Islet of Langerhans (tissue), 1 donor: ENCODE results near the gene CFTR.

Experiments used
- FAIRE-seq: peaks from one replicate; lab custom pipeline; 2011; peaks lifted over from hg19 to GRCh38; lab: Jason Lieb, UNC

Gene CFTR

GRCh38 chr7:117652943-117653680, 173.3 kb downstream of the CFTR start:
- no peak for FAIRE-seq

GRCh38 chr7:117654780-117655179, 175.0 kb downstream of the CFTR start:
- FAIRE-seq: no peak

- no peak for FAIRE-seq
Measured at GRCh38 chr7:117656806-117657205, 177.0 kb downstream of the CFTR start.

GRCh38 chr7:117659531-117660011, 179.7 kb downstream of the CFTR start:
- no peak for FAIRE-seq

- no peak for FAIRE-seq
Measured at GRCh38 chr7:117661328-117661727, 181.5 kb downstream of the CFTR start.

GRCh38 chr7:117664047-117664446, 184.2 kb downstream of the CFTR start:
- FAIRE-seq: no peak

GRCh38 chr7:117665368-117665767, 185.5 kb downstream of the CFTR start:
- FAIRE-seq: no peak

GRCh38 chr7:117666031-117666430, 186.2 kb downstream of the CFTR start:
- FAIRE-seq: no peak

- no peak for FAIRE-seq
Measured at GRCh38 chr7:117666689-117667088, 186.9 kb downstream of the CFTR start.

- FAIRE-seq: no peak
Measured at GRCh38 chr7:117667456-117667855, 187.6 kb downstream of the CFTR start.

GRCh38 chr7:117669818-117670217, 190.0 kb downstream of the CFTR start:
- no peak for FAIRE-seq

GRCh38 chr7:117672453-117672852, 192.6 kb downstream of the CFTR start:
- FAIRE-seq: no peak

- peak; percentile 5 for FAIRE-seq
Measured at GRCh38 chr7:117673367-117673766, 193.5 kb downstream of the CFTR start.

- peak; percentile 97 for FAIRE-seq
Measured at GRCh38 chr7:117673839-117674238, 194.0 kb downstream of the CFTR start.

GRCh38 chr7:117674617-117675016, 194.8 kb downstream of the CFTR start:
- FAIRE-seq: no peak

GRCh38 chr7:117675497-117676435, 195.9 kb downstream of the CFTR start:
- FAIRE-seq: no peak

GRCh38 chr7:117679120-117679519, 199.3 kb downstream of the CFTR start:
- no peak for FAIRE-seq

- no peak for FAIRE-seq
Measured at GRCh38 chr7:117682681-117683385, 203.0 kb downstream of the CFTR start.

- no peak for FAIRE-seq
Measured at GRCh38 chr7:117683430-117684175, 203.8 kb downstream of the CFTR start.

GRCh38 chr7:117685795-117686194, 206.0 kb downstream of the CFTR start:
- FAIRE-seq: no peak

GRCh38 chr7:117686311-117686935, 206.6 kb downstream of the CFTR start:
- no peak for FAIRE-seq
